Panc1 (cell line): ENCODE measurements around the gene JAZF1. TPM values are rescaled to one million over a fixed set of nuclear protein-coding genes. Genes with fewer than 3 reads are reported as not detected.

ENCODE experiments used
- ATAC-seq: fragments of 200-7000 bp; cut with Tn5 transposase; 2 replicates; pipeline ENCODE4 v1.9.1; 2020; ENCODE audit warnings: mild to moderate bottlenecking, moderate library complexity
- BruUV-seq: library from RNA; stranded (reverse); fragments of 400-500 nt; replicated peaks from 2 replicates; lab custom pipeline; 2021; lab: Mats Ljungman, UMichigan
- CTCF ChIA-PET: fragments of 300-600 bp; sonication (Branson Sonifier 250); formaldehyde crosslinking; loops from one replicate; lab custom pipeline; 2022; ENCODE audit warnings: antibody characterized with exemption; lab: Charles Lee
- POLR2A ChIA-PET: fragments of 300-600 bp; sonication (Branson Sonifier 250); formaldehyde crosslinking; loops from one replicate; lab custom pipeline; 2022; ENCODE audit warnings: antibody characterized with exemption; lab: Charles Lee
- DNase-seq: peaks from one replicate; pipeline ENCODE4 v3.0.0-alpha.2; 2010; ENCODE audit warnings: low read depth, low spot score
- H3K27ac ChIP-seq: 2 replicates; pipeline ENCODE4 v1.5.1; 2011; ENCODE audit warnings: mild to moderate bottlenecking, low read length, inconsistent platforms
- H3K27me3 ChIP-seq: fragments of 200-500 bp; sonication (Bioruptor generic); 2 replicates; pipeline ENCODE4 v1.6.0; 2014; ENCODE audit warnings: low read length, inconsistent platforms; ENCODE audit not compliant: control insufficient read depth, insufficient read depth
- H3K36me3 ChIP-seq: fragments of 200-500 bp; sonication (Bioruptor generic); 2 replicates; pipeline ENCODE4 v1.5.1; 2014; ENCODE audit warnings: inconsistent platforms, mild to moderate bottlenecking, low read length, moderate library complexity; ENCODE audit not compliant: control insufficient read depth, insufficient read depth
- H3K4me1 ChIP-seq: 2 replicates; pipeline ENCODE4 v1.5.1; 2011; ENCODE audit warnings: inconsistent platforms, mild to moderate bottlenecking, low read length, moderate library complexity; ENCODE audit not compliant: control insufficient read depth, insufficient read depth
- H3K4me3 ChIP-seq, 2 experiments: 2 replicates each; pipeline ENCODE4 v1.5.1; 2011 to 2012; ENCODE audit warnings: low read depth in 2 of 2, low read length in 2 of 2, mild to moderate bottlenecking in 2 of 2, inconsistent platforms in 1 of 2, moderate library complexity in 1 of 2
- H3K9me3 ChIP-seq: fragments of 200-500 bp; sonication (Bioruptor generic); 2 replicates; pipeline ENCODE4 v1.5.1; 2014; ENCODE audit warnings: low read depth, mild to moderate bottlenecking, inconsistent platforms, low read length, moderate library complexity; ENCODE audit not compliant: control insufficient read depth, insufficient read depth
- CTCF ChIP-seq: fragments of 450-650 bp; IDR thresholded peaks from 2 replicates; pipeline ENCODE4 v1.5.1; 2017; ENCODE audit warnings: mild to moderate bottlenecking
- POLR2AphosphoS5 ChIP-seq: IDR thresholded peaks from 2 replicates; pipeline ENCODE4 v1.6.1; 2012; ENCODE audit warnings: mild to moderate bottlenecking, low read depth, low read length, moderate library complexity
- REST ChIP-seq, 2 experiments: IDR thresholded peaks; 2 replicates each; pipeline ENCODE4 v1.6.1; 2011 to 2012; ENCODE audit warnings: low read depth in 2 of 2, control low read depth in 1 of 2, low read length in 1 of 2, mild to moderate bottlenecking in 1 of 2, moderate library complexity in 1 of 2; ENCODE audit not compliant: insufficient read depth in 1 of 2
- SIN3A ChIP-seq: IDR thresholded peaks from 2 replicates; pipeline ENCODE4 v1.6.1; 2012; ENCODE audit warnings: low read depth, mild to moderate bottlenecking, low read length, moderate library complexity, borderline replicate concordance; ENCODE audit not compliant: insufficient read depth
- TCF7L2 ChIP-seq: IDR thresholded peaks from 2 replicates; pipeline ENCODE4 v1.6.1; 2011; ENCODE audit warnings: mild to moderate bottlenecking, low read depth, low read length, inconsistent platforms
- in situ Hi-C: cut with HindIII; loops from 2 replicates; pipeline ENCODE4 v1.10.0; 2016; ENCODE audit warnings: low sequenced_read_pairs, low pct_unique_long_range_greater_than_20kb
- intact Hi-C: fragments of 100-400 bp; cut with micrococcal nuclease; formaldehyde crosslinking; loops from one replicate; pipeline ENCODE4 v1.10.0; 2022; ENCODE audit not compliant: unreplicated experiment
- total RNA-seq: library from RNA; stranded (reverse); gene quantifications from one replicate; pipeline ENCODE4 v1.2.1, GENCODE V29; 2021; ENCODE audit not compliant: unreplicated experiment

JAZF1 gene
- total RNA-seq, 1 experiment from 2014 or later = 8.8 TPM

- no peaks in the 10 kb centered on the region for H3K4me1 ChIP-seq
- no peaks in the 10 kb centered on the region for H3K36me3 ChIP-seq
- H3K9me3 ChIP-seq = no peaks in the 10 kb centered on the region
- DNase-seq = no peak
- no peak overlapping the region for H3K4me3 ChIP-seq
- no peak for ATAC-seq
- ChIA-PET CTCF (no interaction called here), POLR2A (no interaction called here)
- intact Hi-C loops = no loop called here
- TF ChIP-seq POLR2AphosphoS5 (no peak), TCF7L2 (no peak), REST (IDR thresholded peaks at IDR 0.05; ENCODE audit: insufficient read depth in 1 of 2, low read depth in 2 of 2, low read length in 1 of 2) (no peak), CTCF (no peak), SIN3A (no peak)
- no TSS peak for BruUV-seq
- H3K27ac ChIP-seq = no peak overlapping the region
- in situ Hi-C loops = no loop called here
- H3K27me3 ChIP-seq = no peaks in the 10 kb centered on the region
Measured at GRCh38 chr7:27875061-27875460, 305.5 kb downstream of the JAZF1 start.

- H3K27ac ChIP-seq = no peak overlapping the region
- ChIA-PET POLR2A (no interaction called here), CTCF (no interaction called here)
- H3K27me3 ChIP-seq = no peaks in the 10 kb centered on the region
- no peaks in the 10 kb centered on the region for H3K4me1 ChIP-seq
- no peak for TF ChIP-seq REST (IDR thresholded peaks at IDR 0.05; ENCODE audit: insufficient read depth in 1 of 2, low read depth in 2 of 2, low read length in 1 of 2)
- no peak for TF ChIP-seq POLR2AphosphoS5
- TF ChIP-seq SIN3A = no peak
- no peak for TF ChIP-seq TCF7L2
- no peak for TF ChIP-seq CTCF
- BruUV-seq = no TSS peak
- H3K36me3 ChIP-seq = no peaks in the 10 kb centered on the region
- intact Hi-C loops = no loop called here
- H3K4me3 ChIP-seq = no peak overlapping the region
- H3K9me3 ChIP-seq = no peaks in the 10 kb centered on the region
- ATAC-seq (peak; percentile 60; the same call in 1 of the 2 replicates), DNase-seq (peak; percentile 8)
- in situ Hi-C loops = no loop called here
Measured at GRCh38 chr7:27873981-27874957, 306.3 kb downstream of the JAZF1 start.
